H1 (cell line): ENCODE data around the gene LEFTY1. TPM values are rescaled to one million over a fixed set of nuclear protein-coding genes. Genes with fewer than 3 reads are reported as not detected.

ENCODE experiments used
- CTCF ChIA-PET: fragments of 300-600 bp; sonication (Branson Sonifier 250); formaldehyde crosslinking; loops from one replicate; lab custom pipeline; 2021; ENCODE audit not compliant: partially characterized antibody; lab: Charles Lee
- POLR2A ChIA-PET: fragments of 300-600 bp; sonication (Branson Sonifier 250); formaldehyde crosslinking; loops from one replicate; lab custom pipeline; 2021; ENCODE audit warnings: inconsistent platforms; ENCODE audit not compliant: partially characterized antibody; lab: Charles Lee
- DNase-seq, 2 experiments: peaks; one replicate each; pipeline versions ENCODE4 v3.0.0 to v3.0.0-alpha.2; 2010 to 2022; ENCODE audit warnings: low spot score in 2 of 2, low read depth in 1 of 2, mixed read lengths in 1 of 2
- FAIRE-seq: peaks from 2 replicates; lab custom pipeline; 2011; peaks lifted over from hg19 to GRCh38; lab: Jason Lieb, UNC
- H2AFZ ChIP-seq: 2 replicates; pipeline ENCODE4 v1.8.1; 2012; ENCODE audit warnings: low read length, inconsistent platforms
- H2AK5ac ChIP-seq: 2 replicates; pipeline ENCODE4 v1.6.1; 2013; ENCODE audit warnings: low read depth, low read length
- H2BK120ac ChIP-seq: replicated peaks from 2 replicates; pipeline ENCODE3; 2013; ENCODE audit warnings: low read depth, low read length, inconsistent platforms
- H2BK12ac ChIP-seq: 2 replicates; pipeline ENCODE4 v1.6.1; 2013; ENCODE audit warnings: low read depth, low read length
- H2BK15ac ChIP-seq: 2 replicates; pipeline ENCODE4 v1.6.1; 2013; ENCODE audit warnings: low read length
- H2BK20ac ChIP-seq: 2 replicates; pipeline ENCODE4 v1.6.1; 2013; ENCODE audit warnings: low read length
- H2BK5ac ChIP-seq: 2 replicates; pipeline ENCODE4 v1.6.1; 2013; ENCODE audit warnings: low read depth, low read length
- H3K14ac ChIP-seq: 2 replicates; pipeline ENCODE4 v1.6.1; 2013; ENCODE audit warnings: inconsistent platforms; ENCODE audit not compliant: insufficient read length
- H3K18ac ChIP-seq: 2 replicates; pipeline ENCODE4 v1.6.1; 2013; ENCODE audit warnings: low read length; ENCODE audit errors: extremely low read depth
- H3K23ac ChIP-seq: 2 replicates; pipeline ENCODE4 v1.6.1; 2013; ENCODE audit warnings: inconsistent platforms; ENCODE audit not compliant: insufficient read length
- H3K23me2 ChIP-seq: 2 replicates; pipeline ENCODE4 v1.6.1; 2013; ENCODE audit warnings: low read depth, low read length
- H3K27ac ChIP-seq: 2 replicates; pipeline ENCODE4 v1.6.1; 2011; ENCODE audit warnings: low read depth, low read length, inconsistent platforms
- H3K27me3 ChIP-seq, 4 experiments: replicated peaks in 1 of 4; 1 replicate in 1 of 4; 2 replicates in 3 of 4; pipeline versions ENCODE4 v1.6.1 to v1.8.1; 2011 to 2013; ENCODE audit warnings: low read length in 3 of 4, mild to moderate bottlenecking in 3 of 4, inconsistent platforms in 2 of 4, mixed read lengths in 2 of 4, moderate library complexity in 1 of 4; ENCODE audit not compliant: control insufficient read depth in 3 of 4, insufficient read depth in 3 of 4; ENCODE audit errors: extremely low read depth in 1 of 4
- H3K36me3 ChIP-seq, 4 experiments: 2 replicates each; pipeline versions ENCODE4 v1.6.1 to v1.8.1; 2011 to 2013; ENCODE audit warnings: mild to moderate bottlenecking in 4 of 4, low read length in 3 of 4, moderate library complexity in 2 of 4, control low read depth in 1 of 4, inconsistent platforms in 1 of 4; ENCODE audit not compliant: insufficient read depth in 4 of 4, control insufficient read depth in 2 of 4
- H3K4ac ChIP-seq: replicated peaks from 2 replicates; pipeline ENCODE3; 2013; ENCODE audit warnings: low read length, low read depth, mixed read lengths, inconsistent platforms; ENCODE audit not compliant: insufficient read length
- H3K4me1 ChIP-seq, 4 experiments: replicated peaks in 1 of 4; 1 replicate in 1 of 4; 2 replicates in 3 of 4; pipeline versions ENCODE4 v1.6.1 to v1.8.1; 2011 to 2013; ENCODE audit warnings: low read length in 3 of 4, inconsistent platforms in 2 of 4, mixed read lengths in 1 of 4; ENCODE audit not compliant: insufficient read depth in 4 of 4, control insufficient read depth in 3 of 4
- H3K4me2 ChIP-seq, 2 experiments: 2 replicates each; pipeline versions ENCODE4 v1.6.1 to v1.8.1; 2011 to 2013; ENCODE audit warnings: low read depth in 2 of 2, low read length in 2 of 2, control low read depth in 1 of 2, inconsistent platforms in 1 of 2, mild to moderate bottlenecking in 1 of 2; ENCODE audit not compliant: insufficient read depth in 1 of 2
- H3K4me3 ChIP-seq, 4 experiments: fragments of 200-600, 300-600 bp in 1 of 4; sonication (generic), shearing (Covaris generic), sonication (Bioruptor Twin) in 1 of 4; 2 replicates each; pipeline versions ENCODE4 v1.5.1 to v1.8.1; 2011 to 2016; ENCODE audit warnings: low read length in 4 of 4, low read depth in 3 of 4, control low read depth in 2 of 4, inconsistent platforms in 2 of 4, mild to moderate bottlenecking in 2 of 4, mixed read lengths in 1 of 4, moderate library complexity in 1 of 4; ENCODE audit not compliant: insufficient read depth in 2 of 4; ENCODE audit errors: extremely low read depth in 1 of 4
- H3K56ac ChIP-seq: replicated peaks from 2 replicates; pipeline ENCODE3; 2013; ENCODE audit warnings: low read depth, mild to moderate bottlenecking, mixed read lengths, low read length, inconsistent platforms; ENCODE audit not compliant: insufficient read length
- H3K79me1 ChIP-seq: 2 replicates; pipeline ENCODE4 v1.6.1; 2013; ENCODE audit warnings: low read depth, low read length, control low read depth
- H3K79me2 ChIP-seq, 2 experiments: 2 replicates each; pipeline versions ENCODE4 v1.6.1 to v1.8.1; 2012 to 2013; ENCODE audit warnings: low read length in 2 of 2, mild to moderate bottlenecking in 2 of 2, inconsistent platforms in 1 of 2; ENCODE audit not compliant: insufficient read depth in 2 of 2, control insufficient read depth in 1 of 2
- H3K9ac ChIP-seq, 4 experiments: replicated peaks in 1 of 4; 1 replicate in 1 of 4; 2 replicates in 3 of 4; pipeline versions ENCODE4 v1.6.1 to v1.8.1; 2011 to 2013; ENCODE audit warnings: low read depth in 3 of 4, low read length in 3 of 4, control low read depth in 2 of 4, mild to moderate bottlenecking in 2 of 4, moderate library complexity in 2 of 4, inconsistent platforms in 1 of 4; ENCODE audit errors: extremely low read depth in 1 of 4
- H3K9me3 ChIP-seq, 2 experiments: 2 replicates each; pipeline versions ENCODE4 v1.6.1 to v1.8.1; 2012 to 2013; ENCODE audit warnings: mild to moderate bottlenecking in 2 of 2, moderate library complexity in 2 of 2, control low read depth in 1 of 2, inconsistent platforms in 1 of 2, low read depth in 1 of 2, low read length in 1 of 2, mixed read lengths in 1 of 2; ENCODE audit not compliant: insufficient read depth in 2 of 2
- H4K20me1 ChIP-seq, 2 experiments: replicated peaks in 1 of 2; 2 replicates each; pipeline versions ENCODE3 to v1.8.1; 2011 to 2013; ENCODE audit warnings: inconsistent platforms in 2 of 2, low read length in 2 of 2, mild to moderate bottlenecking in 1 of 2; ENCODE audit not compliant: insufficient read depth in 2 of 2, control insufficient read depth in 1 of 2
- H4K5ac ChIP-seq: 2 replicates; pipeline ENCODE4 v1.6.1; 2013; ENCODE audit warnings: low read length, low read depth, mixed read lengths, inconsistent platforms; ENCODE audit not compliant: insufficient read length
- H4K8ac ChIP-seq: 2 replicates; pipeline ENCODE4 v1.8.0; 2013; ENCODE audit warnings: mild to moderate bottlenecking, moderate library complexity, low read length, inconsistent platforms; ENCODE audit not compliant: insufficient read depth; ENCODE audit errors: extremely low read depth
- H4K91ac ChIP-seq: replicated peaks from 2 replicates; pipeline ENCODE3; 2013; ENCODE audit warnings: low read length, mixed read lengths, inconsistent platforms; ENCODE audit not compliant: insufficient read length
- BACH1 ChIP-seq: IDR thresholded peaks from 2 replicates; pipeline ENCODE4 v1.6.1; 2012; ENCODE audit warnings: low read length, improper control_type of control experiment
- CHD2 ChIP-seq: IDR thresholded peaks from 2 replicates; pipeline ENCODE4 v1.6.1; 2012; ENCODE audit warnings: low read length, improper control_type of control experiment
- CREB1 ChIP-seq: IDR thresholded peaks from 2 replicates; pipeline ENCODE4 v1.6.1; 2012; ENCODE audit warnings: inconsistent platforms
- WGBS, 2 experiments: shearing (Covaris generic) in 1 of 2; methylation state at CpG; one replicate each; pipeline versions ENCODE4 v1.1.6 to v1.1.7; 2013 to 2015; ENCODE audit warnings: low lambda C conversion rate in 2 of 2, mixed read lengths in 2 of 2, inconsistent platforms in 1 of 2, low coverage in 1 of 2, missing lambda C conversion rate in 1 of 2; ENCODE audit not compliant: insufficient replicate concordance in 2 of 2, insufficient coverage in 1 of 2, insufficient read length in 1 of 2; ENCODE audit errors: extremely low coverage in 1 of 2, missing lambda C conversion rate in 1 of 2; 5-methylcytosine and 5-hydroxymethylcytosine counted together
- polyA plus RNA-seq, 7 experiments: library from polyadenylated mRNA; depleted of rRNA in 3 of 7; stranded (reverse) in 5 of 7; unstranded in 2 of 7; fragments of >200 nt in 5 of 7; fragments of 200-250 nt in 2 of 7; gene quantifications; 1 replicate in 5 of 7; 2 replicates in 1 of 7; 4 replicates in 1 of 7; pipeline versions ENCODE4 v1.2.1 to v1.2.3, GENCODE V29; 2011 to 2013; ENCODE audit warnings: missing spikeins in 2 of 7, mixed read lengths in 2 of 7
- total RNA-seq: library from RNA; stranded (reverse); fragmentation: NEBNext Ultra II Directional; extraction: Animal tissue kit (Norgen Biotek cat#: 25700); gene quantifications from 2 replicates; pipeline ENCODE4 v1.2.1, GENCODE V29; 2021
- TF ChIP-seq, protein P1 (sequence below): IDR thresholded peaks from 2 replicates; pipeline ENCODE4 v1.6.1; 2011; ENCODE audit warnings: low read depth, mild to moderate bottlenecking, low read length; ENCODE audit not compliant: insufficient read depth

The LEFTY1 gene
- total and polyA plus RNA-seq, 2 of the 8 experiments (the other 6 are each of a cell fraction or from before 2014, with no cell fraction given): 4.5 to 11.7 TPM

DNA sequence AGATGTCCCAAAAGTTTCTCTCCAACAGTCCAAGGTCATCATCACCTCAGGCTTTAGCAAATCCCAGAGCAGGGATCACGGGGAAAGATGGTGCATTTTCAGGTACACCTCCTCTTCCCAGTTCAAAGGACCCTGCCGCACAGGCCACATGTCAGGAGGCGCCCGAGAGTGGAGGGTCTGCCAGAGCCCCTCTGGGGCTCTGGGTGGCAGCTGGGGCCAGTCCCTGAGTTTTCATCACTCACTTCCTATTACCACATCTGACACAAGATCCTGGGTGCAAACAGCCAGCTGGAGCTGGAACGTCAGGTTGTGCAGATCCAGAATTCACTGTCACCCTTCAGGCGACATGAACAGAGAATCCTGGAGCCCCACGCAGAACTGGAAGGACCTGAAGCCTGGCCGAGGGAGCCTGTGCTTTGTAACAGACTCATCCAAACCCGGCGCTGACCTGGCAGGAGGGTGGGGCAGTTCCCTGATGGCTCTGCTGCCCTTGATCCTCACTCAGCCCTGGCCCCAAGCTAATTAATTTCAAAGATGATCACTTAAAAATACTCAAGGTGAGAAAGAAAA is 15.6 kb downstream of the LEFTY1 start:
- Histone ChIP-seq H2BK5ac (no peak overlapping the region), H3K4me2 (no peak overlapping the region), H2BK120ac (no peak overlapping the region), H3K36me3 (peaks cover 0 to 13% (median 0%) of the 10 kb centered on the region in 4 experiments; a peak in 4 of 8 replicates), H4K91ac (no peak overlapping the region), H3K4me3 (no peak overlapping the region), H3K27ac (no peak overlapping the region), H2BK15ac (no peak overlapping the region), H4K20me1 (peaks cover 0 to 8% of the 10 kb centered on the region in 2 experiments), H2AK5ac (no peak overlapping the region)
- no peak for DNase-seq
- CTCF ChIA-PET: interaction anchor here (0.6 to 21.3 kb wide), 7 partner anchors 12 to 399 kb away, joined by 3 to 406 read pairs (median 4); no protein-coding TSS in a partner anchor
- TF ChIP-seq, protein P1, sequence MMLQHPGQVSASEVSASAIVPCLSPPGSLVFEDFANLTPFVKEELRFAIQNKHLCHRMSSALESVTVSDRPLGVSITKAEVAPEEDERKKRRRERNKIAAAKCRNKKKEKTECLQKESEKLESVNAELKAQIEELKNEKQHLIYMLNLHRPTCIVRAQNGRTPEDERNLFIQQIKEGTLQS: no peak
- TF ChIP-seq CHD2 (no peak), CREB1 (no peak), BACH1 (no peak)
- TF ChIP-seq, all 59 proteins: peak for 0
- 92% methylated on average over 10 of the region's 10 CpGs; no CpG with 5 or more reads in 1 of the 2 experiments for WGBS, 2 experiments
- Histone ChIP-seq H3K56ac (no peak overlapping the region), H2BK20ac (no peak overlapping the region), H3K4ac (no peak overlapping the region), H4K5ac (no peak overlapping the region), H4K8ac (no peak overlapping the region), H3K79me1 (peaks cover 11% of the 10 kb centered on the region), H3K9me3 (no peaks in the 10 kb centered on the region), H3K23ac (no peak overlapping the region), H3K4me1 (peaks cover 0 to 3% (median 0%) of the 10 kb centered on the region in 4 experiments; a peak in 2 of 7 replicates), H3K27me3 (no peaks in the 10 kb centered on the region), H3K18ac (no peak overlapping the region), H3K79me2 (no peaks in the 10 kb centered on the region), H2BK12ac (no peak overlapping the region), H3K23me2 (no peaks in the 10 kb centered on the region), H2AFZ (no peak overlapping the region), H3K14ac (no peak overlapping the region), H3K9ac (no peak overlapping the region)
- no peak for FAIRE-seq
- POLR2A ChIA-PET: interaction anchor here (4.6 kb wide), 1 partner anchor 8 kb away, joined by 27 read pairs; the partner anchor contains the start of gene TMEM63A
